SK-N-SH (cell line): ENCODE measurements around the gene TUBA1B. TPM values are rescaled to one million over a fixed set of nuclear protein-coding genes. Genes with fewer than 3 reads are reported as not detected.

Experiments used
- CTCF ChIA-PET: fragments of 300-600, 350-600 bp; formaldehyde crosslinking; extraction: SDS; loops from one replicate; lab custom pipeline; 2021; lab: Yijun Ruan, JAX
- POLR2A ChIA-PET: fragments of 350-600 bp; sonication (Branson Sonifier 250); formaldehyde crosslinking; extraction: SDS; loops from one replicate; lab custom pipeline; 2020; ENCODE audit warnings: antibody characterized with exemption, inconsistent platforms; lab: Yijun Ruan, JAX
- DNase-seq: peaks from one replicate; pipeline ENCODE4 v3.0.0; 2012
- H2AFZ ChIP-seq: fragments of 200-600 bp; sonication (generic); 2 replicates; pipeline ENCODE4 v1.8.1; 2016; ENCODE audit warnings: antibody characterized with exemption, mild to moderate bottlenecking, low read depth
- H3F3A ChIP-seq: fragments of 200-600 bp; sonication (generic); replicated peaks from 2 replicates; pipeline ENCODE3; 2016; ENCODE audit warnings: antibody characterized with exemption, mild to moderate bottlenecking; ENCODE audit not compliant: insufficient read depth
- H3K27ac ChIP-seq, 2 experiments: fragments of 200-500 bp in 1 of 2; fragments of 200-600 bp in 1 of 2; sonication (Bioruptor generic) in 1 of 2; sonication (generic), shearing (Covaris generic) in 1 of 2; 2 replicates each; pipeline versions ENCODE4 v1.5.1 to v1.6.1; 2014 to 2016; ENCODE audit warnings: low read depth in 2 of 2, inconsistent platforms in 1 of 2, low read length in 1 of 2, mild to moderate bottlenecking in 1 of 2, mixed read lengths in 1 of 2
- H3K27me3 ChIP-seq: fragments of 200-600 bp; sonication (generic), shearing (Covaris generic); 2 replicates; pipeline ENCODE4 v1.6.1; 2016; ENCODE audit warnings: mixed run types; ENCODE audit not compliant: insufficient read depth
- H3K36me3 ChIP-seq, 2 experiments: fragments of 200-500 bp in 1 of 2; fragments of 200-600 bp in 1 of 2; sonication (Bioruptor generic) in 1 of 2; sonication (generic) in 1 of 2; replicated peaks in 1 of 2; 2 replicates each; pipeline versions ENCODE3 to v1.5.1; 2014 to 2016; ENCODE audit warnings: low read length in 1 of 2, mild to moderate bottlenecking in 1 of 2; ENCODE audit not compliant: insufficient read depth in 2 of 2, control insufficient read depth in 1 of 2
- H3K4me1 ChIP-seq, 2 experiments: fragments of 200-500 bp in 1 of 2; fragments of 200-600 bp in 1 of 2; sonication (Bioruptor generic) in 1 of 2; sonication (generic), shearing (Covaris generic) in 1 of 2; 2 replicates each; pipeline versions ENCODE4 v1.5.1 to v1.6.1; 2014 to 2016; ENCODE audit warnings: low read depth in 1 of 2, low read length in 1 of 2, mixed run types in 1 of 2; ENCODE audit not compliant: insufficient read depth in 2 of 2, control insufficient read depth in 1 of 2
- H3K4me2 ChIP-seq: fragments of 200-600 bp; sonication (generic), shearing (Covaris generic); 2 replicates; pipeline ENCODE4 v1.6.1; 2017; ENCODE audit warnings: mixed run types
- H3K4me3 ChIP-seq, 2 experiments: fragments of 200-500 bp in 1 of 2; fragments of 200-600 bp in 1 of 2; sonication (Bioruptor generic) in 1 of 2; sonication (generic), shearing (Covaris generic) in 1 of 2; 2 replicates each; pipeline versions ENCODE4 v1.5.1 to v1.8.1; 2014 to 2016; ENCODE audit warnings: low read depth in 2 of 2, inconsistent platforms in 1 of 2, low read length in 1 of 2, mild to moderate bottlenecking in 1 of 2, mixed read lengths in 1 of 2, moderate library complexity in 1 of 2
- H3K79me2 ChIP-seq: fragments of 200-600 bp; sonication (generic); 2 replicates; pipeline ENCODE4 v1.8.1; 2017; ENCODE audit warnings: mild to moderate bottlenecking; ENCODE audit not compliant: insufficient read depth
- H3K9ac ChIP-seq: fragments of 200-600 bp; sonication (generic); 2 replicates; pipeline ENCODE4 v1.6.1; 2017; ENCODE audit warnings: mixed run types
- H3K9me2 ChIP-seq: fragments of 200-600 bp; sonication (generic); 2 replicates; pipeline ENCODE4 v1.6.1; 2017; ENCODE audit warnings: mixed run types
- H3K9me3 ChIP-seq: fragments of 200-600 bp; sonication (generic); 2 replicates; pipeline ENCODE4 v1.6.1; 2017; ENCODE audit warnings: mixed run types, mild to moderate bottlenecking, moderate library complexity
- H4K20me1 ChIP-seq: fragments of 200-600 bp; sonication (generic); 2 replicates; pipeline ENCODE4 v1.6.1; 2017; ENCODE audit warnings: mild to moderate bottlenecking, mixed run types; ENCODE audit not compliant: insufficient read depth
- CHD2 ChIP-seq: fragments of 150-350 bp; IDR thresholded peaks from 2 replicates; pipeline ENCODE4 v1.6.1; 2018; ENCODE audit warnings: low read length; ENCODE audit not compliant: partially characterized antibody
- ELF1 ChIP-seq: IDR thresholded peaks from 2 replicates; pipeline ENCODE4 v1.4.0; 2012
- EZH2phosphoT487 ChIP-seq: fragments of 200-600 bp; sonication (generic); IDR thresholded peaks from 2 replicates; pipeline ENCODE4 v1.6.1; 2017; ENCODE audit warnings: low read depth, mixed run types, mild to moderate bottlenecking, antibody characterized with exemption, moderate library complexity, borderline replicate concordance
- FOXJ3 ChIP-seq: sonication (generic); formaldehyde crosslinking; IDR thresholded peaks from 2 replicates; pipeline ENCODE4 v1.5.1; 2020; ENCODE audit warnings: mild to moderate bottlenecking, missing genetic modification reagents
- GABPA ChIP-seq: IDR thresholded peaks from 2 replicates; pipeline ENCODE4 v1.4.0; 2012; ENCODE audit warnings: low read depth, mild to moderate bottlenecking
- JUND ChIP-seq: IDR thresholded peaks from 2 replicates; pipeline ENCODE4 v1.4.0; 2012
- MEF2A ChIP-seq: IDR thresholded peaks from 2 replicates; pipeline ENCODE4 v1.4.0; 2012; ENCODE audit warnings: low read depth, borderline replicate concordance
- NFIC ChIP-seq: IDR thresholded peaks from 2 replicates; pipeline ENCODE4 v1.4.0; 2012; ENCODE audit warnings: borderline replicate concordance
- NRF1 ChIP-seq: IDR thresholded peaks from 2 replicates; pipeline ENCODE4 v1.6.1; 2012; ENCODE audit warnings: low read depth, mild to moderate bottlenecking, low read length
- POLR2AphosphoS5 ChIP-seq: IDR thresholded peaks from 2 replicates; pipeline ENCODE4 v1.6.1; 2012; ENCODE audit warnings: low read depth, low read length
- RCOR1 ChIP-seq: fragments of 150-350 bp; IDR thresholded peaks from 2 replicates; pipeline ENCODE4 v1.6.1; 2017; ENCODE audit warnings: antibody characterized with exemption, low read length
- RFX5 ChIP-seq: IDR thresholded peaks from 2 replicates; pipeline ENCODE4 v1.6.1; 2012; ENCODE audit warnings: mild to moderate bottlenecking, improper control_type of control experiment, low read length
- RXRA ChIP-seq: IDR thresholded peaks from 2 replicates; pipeline ENCODE4 v1.4.0; 2012; ENCODE audit warnings: low read depth, mild to moderate bottlenecking, borderline replicate concordance
- SIN3A ChIP-seq: IDR thresholded peaks from 2 replicates; pipeline ENCODE4 v1.6.1; 2012; ENCODE audit warnings: low read depth, mild to moderate bottlenecking, low read length, moderate library complexity, borderline replicate concordance
- SMC3 ChIP-seq: IDR thresholded peaks from 2 replicates; pipeline ENCODE4 v1.6.1; 2012; ENCODE audit warnings: low read depth, low read length, improper control_type of control experiment
- TCF12 ChIP-seq: IDR thresholded peaks from 2 replicates; pipeline ENCODE4 v1.4.0; 2012
- TEAD4 ChIP-seq: IDR thresholded peaks from 2 replicates; pipeline ENCODE4 v1.4.0; 2012; ENCODE audit warnings: mild to moderate bottlenecking, borderline replicate concordance; ENCODE audit not compliant: insufficient read depth
- YY1 ChIP-seq: IDR thresholded peaks from 2 replicates; pipeline ENCODE4 v1.4.0; 2012; ENCODE audit warnings: low read depth, mild to moderate bottlenecking
- WGBS: methylation state at CpG from one replicate; pipeline ENCODE4 v1.1.6; 2017; ENCODE audit warnings: low lambda C conversion rate; 5-methylcytosine and 5-hydroxymethylcytosine counted together
- polyA plus RNA-seq, 3 experiments: library from polyadenylated mRNA; depleted of rRNA; stranded (reverse); fragments of >200 nt; gene quantifications; 2 replicates each; pipeline ENCODE4 v1.2.3, GENCODE V29; 2012
- TF ChIP-seq, protein P1 (sequence below): IDR thresholded peaks from 2 replicates; pipeline ENCODE4 v1.6.1; 2012; ENCODE audit warnings: mild to moderate bottlenecking, low read depth, low read length, moderate library complexity
- TF ChIP-seq, protein P2 (sequence below): fragments of 200-600 bp; sonication (generic); IDR thresholded peaks from 2 replicates; pipeline ENCODE4 v1.6.1; 2017; ENCODE audit warnings: antibody characterized with exemption, mild to moderate bottlenecking, moderate library complexity

Gene TUBA1B
- polyA plus RNA-seq, 1 of the 3 experiments (the other 2 are of a cell fraction), result 2,454 TPM

GRCh38 chr12:49131051-49131893, at the start of gene TUBA1B (continued):
- TF ChIP-seq TEAD4 (no peak), SMC3 (no peak), NFIC (no peak), RXRA (no peak), GABPA (no peak; the same call in 1 of the 2 replicates), CHD2 (peak; percentile 15), FOXJ3 (CRISPR knock-in tag) (no peak), ELF1 (no peak), POLR2AphosphoS5 (peak; percentile 100)
- TF ChIP-seq, protein P1, sequence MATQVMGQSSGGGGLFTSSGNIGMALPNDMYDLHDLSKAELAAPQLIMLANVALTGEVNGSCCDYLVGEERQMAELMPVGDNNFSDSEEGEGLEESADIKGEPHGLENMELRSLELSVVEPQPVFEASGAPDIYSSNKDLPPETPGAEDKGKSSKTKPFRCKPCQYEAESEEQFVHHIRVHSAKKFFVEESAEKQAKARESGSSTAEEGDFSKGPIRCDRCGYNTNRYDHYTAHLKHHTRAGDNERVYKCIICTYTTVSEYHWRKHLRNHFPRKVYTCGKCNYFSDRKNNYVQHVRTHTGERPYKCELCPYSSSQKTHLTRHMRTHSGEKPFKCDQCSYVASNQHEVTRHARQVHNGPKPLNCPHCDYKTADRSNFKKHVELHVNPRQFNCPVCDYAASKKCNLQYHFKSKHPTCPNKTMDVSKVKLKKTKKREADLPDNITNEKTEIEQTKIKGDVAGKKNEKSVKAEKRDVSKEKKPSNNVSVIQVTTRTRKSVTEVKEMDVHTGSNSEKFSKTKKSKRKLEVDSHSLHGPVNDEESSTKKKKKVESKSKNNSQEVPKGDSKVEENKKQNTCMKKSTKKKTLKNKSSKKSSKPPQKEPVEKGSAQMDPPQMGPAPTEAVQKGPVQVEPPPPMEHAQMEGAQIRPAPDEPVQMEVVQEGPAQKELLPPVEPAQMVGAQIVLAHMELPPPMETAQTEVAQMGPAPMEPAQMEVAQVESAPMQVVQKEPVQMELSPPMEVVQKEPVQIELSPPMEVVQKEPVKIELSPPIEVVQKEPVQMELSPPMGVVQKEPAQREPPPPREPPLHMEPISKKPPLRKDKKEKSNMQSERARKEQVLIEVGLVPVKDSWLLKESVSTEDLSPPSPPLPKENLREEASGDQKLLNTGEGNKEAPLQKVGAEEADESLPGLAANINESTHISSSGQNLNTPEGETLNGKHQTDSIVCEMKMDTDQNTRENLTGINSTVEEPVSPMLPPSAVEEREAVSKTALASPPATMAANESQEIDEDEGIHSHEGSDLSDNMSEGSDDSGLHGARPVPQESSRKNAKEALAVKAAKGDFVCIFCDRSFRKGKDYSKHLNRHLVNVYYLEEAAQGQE, result peak; percentile 50

- Histone ChIP-seq H3K27me3 (no peaks in the 10 kb centered on the region), H3K9me2 (no peaks in the 10 kb centered on the region), H3K79me2 (no peaks in the 10 kb centered on the region), H3K4me2 (no peak overlapping the region), H3K4me3 (no peak overlapping the region), H3K36me3 (no peaks in the 10 kb centered on the region), H3K4me1 (no peaks in the 10 kb centered on the region), H4K20me1 (no peaks in the 10 kb centered on the region), H3K27ac (no peak overlapping the region), H3K9ac (no peak overlapping the region), H3K9me3 (no peaks in the 10 kb centered on the region), H2AFZ (no peak overlapping the region), H3F3A (peaks cover 4% of the 10 kb centered on the region)
- ChIA-PET POLR2A (no interaction called here), CTCF (interaction anchor here (0.9 to 1.3 kb wide), 3 partner anchors 10 to 86 kb away, joined by 3 to 4 read pairs (median 3); no protein-coding TSS in a partner anchor)
- 78% methylated on average over 5 of the region's 5 CpGs for WGBS
- DNase-seq, result no peak
- no peak for TF ChIP-seq EZH2phosphoT487
- no peak for TF ChIP-seq YY1
- TF ChIP-seq RXRA, result no peak
- no peak for TF ChIP-seq JUND
- TF ChIP-seq MEF2A, result no peak
- no peak for TF ChIP-seq RCOR1
- no peak for TF ChIP-seq RFX5
- TF ChIP-seq, protein P2, sequence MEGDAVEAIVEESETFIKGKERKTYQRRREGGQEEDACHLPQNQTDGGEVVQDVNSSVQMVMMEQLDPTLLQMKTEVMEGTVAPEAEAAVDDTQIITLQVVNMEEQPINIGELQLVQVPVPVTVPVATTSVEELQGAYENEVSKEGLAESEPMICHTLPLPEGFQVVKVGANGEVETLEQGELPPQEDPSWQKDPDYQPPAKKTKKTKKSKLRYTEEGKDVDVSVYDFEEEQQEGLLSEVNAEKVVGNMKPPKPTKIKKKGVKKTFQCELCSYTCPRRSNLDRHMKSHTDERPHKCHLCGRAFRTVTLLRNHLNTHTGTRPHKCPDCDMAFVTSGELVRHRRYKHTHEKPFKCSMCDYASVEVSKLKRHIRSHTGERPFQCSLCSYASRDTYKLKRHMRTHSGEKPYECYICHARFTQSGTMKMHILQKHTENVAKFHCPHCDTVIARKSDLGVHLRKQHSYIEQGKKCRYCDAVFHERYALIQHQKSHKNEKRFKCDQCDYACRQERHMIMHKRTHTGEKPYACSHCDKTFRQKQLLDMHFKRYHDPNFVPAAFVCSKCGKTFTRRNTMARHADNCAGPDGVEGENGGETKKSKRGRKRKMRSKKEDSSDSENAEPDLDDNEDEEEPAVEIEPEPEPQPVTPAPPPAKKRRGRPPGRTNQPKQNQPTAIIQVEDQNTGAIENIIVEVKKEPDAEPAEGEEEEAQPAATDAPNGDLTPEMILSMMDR, result no peak
- TF ChIP-seq, protein P1, result no peak
- no peak for TF ChIP-seq FOXJ3 (CRISPR knock-in tag)
- no peak for TF ChIP-seq SIN3A
- no peak for TF ChIP-seq GABPA
- TF ChIP-seq TCF12, result no peak
- TF ChIP-seq NRF1, result no peak
- TF ChIP-seq TEAD4, result no peak
Observed at GRCh38 chr12:49174218-49174617, 43.0 kb upstream of the TUBA1B start.
